B cell (primary cell): ENCODE measurements around the gene PTPRG. TPM values are rescaled to one million over a fixed set of nuclear protein-coding genes. Genes with fewer than 3 reads are reported as not detected.

Experiments used
- ATAC-seq: fragments of 200-7000 bp; cut with Tn5 transposase; one replicate; pipeline ENCODE4 v1.10.0; 2021; ENCODE audit warnings: low read depth, mild to moderate bottlenecking, moderate number of reproducible peaks, moderate library complexity
- CTCF ChIA-PET: fragments of 350-600 bp; sonication (Branson Sonifier 250); formaldehyde crosslinking; loops from one replicate; lab custom pipeline; 2021; ENCODE audit warnings: antibody characterized with exemption, inconsistent platforms; lab: Charles Lee
- POLR2A ChIA-PET: fragments of 350-600 bp; sonication (Branson Sonifier 250); formaldehyde crosslinking; loops from one replicate; lab custom pipeline; 2021; ENCODE audit warnings: antibody characterized with exemption; lab: Charles Lee
- DNase-seq: peaks from one replicate; pipeline ENCODE4 v3.0.0; 2013
- H2AFZ ChIP-seq: 2 replicates; pipeline ENCODE4 v1.6.1; 2012; ENCODE audit warnings: mild to moderate bottlenecking, low read depth, low read length; ENCODE audit not compliant: insufficient read depth, poor library complexity, severe bottlenecking
- H3K27ac ChIP-seq, 2 donors: 1 replicate in 1 of 2; 2 replicates in 1 of 2; pipeline ENCODE4 v1.5.1; 2012 to 2013; ENCODE audit warnings: low read length in 2 of 2, mild to moderate bottlenecking in 2 of 2, moderate library complexity in 1 of 2
- H3K27me3 ChIP-seq, 4 experiments: fragments of 200-600 bp in 1 of 4; sonication (generic) in 1 of 4; replicated peaks in 1 of 4; 1 replicate in 2 of 4; 2 replicates in 2 of 4; pipeline versions ENCODE4 v1.6.1 to v1.7.0; 2013 to 2016; ENCODE audit warnings: low read length in 3 of 4, mild to moderate bottlenecking in 2 of 4, mixed read lengths in 1 of 4, moderate library complexity in 1 of 4; ENCODE audit not compliant: insufficient read depth in 4 of 4, control insufficient read depth in 3 of 4; ENCODE audit errors: control extremely low read depth in 1 of 4
- H3K36me3 ChIP-seq, 2 experiments: replicated peaks in 1 of 2; 1 replicate in 1 of 2; 2 replicates in 1 of 2; pipeline versions ENCODE4 v1.6.1 to v1.7.1; 2013; ENCODE audit warnings: low read length in 1 of 2; ENCODE audit not compliant: insufficient read depth in 2 of 2, control insufficient read depth in 1 of 2; ENCODE audit errors: control extremely low read depth in 1 of 2, extremely low read depth in 1 of 2
- H3K4me1 ChIP-seq, 2 donors: fragments of 200-600 bp in 1 of 2; sonication (generic) in 1 of 2; 1 replicate in 1 of 2; 2 replicates in 1 of 2; pipeline versions ENCODE4 v1.5.1 to v1.6.1; 2013 to 2017; ENCODE audit warnings: low read length in 2 of 2; ENCODE audit not compliant: control insufficient read depth in 2 of 2, insufficient read depth in 2 of 2
- H3K4me2 ChIP-seq: replicated peaks from 2 replicates; pipeline ENCODE3; 2012; ENCODE audit warnings: mild to moderate bottlenecking, low read depth, low read length; ENCODE audit not compliant: poor library complexity, severe bottlenecking
- H3K4me3 ChIP-seq, 5 experiments: fragments of 200-600 bp in 1 of 5; sonication (generic) in 1 of 5; 1 replicate in 3 of 5; 2 replicates in 2 of 5; pipeline versions ENCODE4 v1.5.1 to v1.7.0; 2011 to 2016; ENCODE audit warnings: low read length in 4 of 5, mild to moderate bottlenecking in 4 of 5, low read depth in 2 of 5, control low read depth in 1 of 5, moderate library complexity in 1 of 5; ENCODE audit not compliant: insufficient read depth in 1 of 5; ENCODE audit errors: control extremely low read depth in 1 of 5, extremely low read depth in 1 of 5
- H3K79me2 ChIP-seq: fragments of 200-600 bp; sonication (generic); one replicate; pipeline ENCODE4 v1.6.0; 2016; ENCODE audit warnings: low read length; ENCODE audit not compliant: control insufficient read depth, insufficient read depth
- H3K9ac ChIP-seq: fragments of 200-600 bp; sonication (generic); 2 replicates; pipeline ENCODE4 v1.6.1; 2017; ENCODE audit warnings: mild to moderate bottlenecking, low read length, moderate library complexity
- H3K9me3 ChIP-seq, 3 donors: one replicate each; pipeline versions ENCODE4 v1.6.1 to v1.7.1; 2013; ENCODE audit warnings: low read length in 2 of 3; ENCODE audit not compliant: control insufficient read depth in 2 of 3, insufficient read depth in 1 of 3; ENCODE audit errors: control extremely low read depth in 1 of 3
- H4K20me1 ChIP-seq: 2 replicates; pipeline ENCODE4 v1.6.0; 2012; ENCODE audit warnings: mild to moderate bottlenecking, low read length; ENCODE audit not compliant: insufficient read depth, control insufficient read depth, poor library complexity, severe bottlenecking
- H3K27ac Mint-ChIP-seq: one replicate; pipeline ENCODE4 v1.8.0; 2021; ENCODE audit warnings: mixed read lengths
- H3K27me3 Mint-ChIP-seq: one replicate; pipeline ENCODE4 v1.8.0; 2021; ENCODE audit warnings: mixed read lengths
- H3K4me1 Mint-ChIP-seq: one replicate; pipeline ENCODE4 v1.8.0; 2021; ENCODE audit warnings: mixed read lengths
- H3K4me3 Mint-ChIP-seq: one replicate; pipeline ENCODE4 v1.8.0; 2021; ENCODE audit warnings: mixed read lengths
- H3K9me3 Mint-ChIP-seq: one replicate; pipeline ENCODE4 v1.8.0; 2022; ENCODE audit warnings: mixed read lengths; ENCODE audit not compliant: insufficient read depth
- EZH2 ChIP-seq: IDR thresholded peaks from 2 replicates; pipeline ENCODE4 v1.6.1; 2012; ENCODE audit warnings: borderline replicate concordance, low read depth, mild to moderate bottlenecking, moderate library complexity, low read length; ENCODE audit not compliant: insufficient read depth, poor library complexity, severe bottlenecking
- whole genome bisulfite sequencing: methylation state at CpG from one replicate; pipeline ENCODE4 v1.1.5; 2013; ENCODE audit warnings: missing lambda C conversion rate; ENCODE audit not compliant: insufficient coverage; 5-methylcytosine and 5-hydroxymethylcytosine counted together
- intact Hi-C: fragments of 100-400 bp; cut with micrococcal nuclease; formaldehyde crosslinking; loops from one replicate; pipeline ENCODE4 v1.10.0; 2022
- polyA plus RNA-seq: library from polyadenylated mRNA; depleted of rRNA; stranded (reverse); fragments of >200 nt; gene quantifications from 2 replicates; pipeline ENCODE4 v1.2.3, GENCODE V29; 2012
- total RNA-seq, 2 donors: library from RNA; stranded (reverse); fragments of 120-200 nt in 1 of 2; gene quantifications; 1 replicate in 1 of 2; 2 replicates in 1 of 2; pipeline versions ENCODE4 v1.2.3 to v1.2.4, GENCODE V29; 2013 to 2022
- TF ChIP-seq, protein P1 (sequence below): fragments of 200-600 bp; IDR thresholded peaks from one replicate; pipeline ENCODE4 v1.8.0; 2022; ENCODE audit warnings: antibody characterized with exemption, mild to moderate bottlenecking

Gene PTPRG
- total and polyA plus RNA-seq, 2 donors (not counting 1 experiment from before 2014, with no cell fraction given): 0.12 to 1.3 TPM

DNA sequence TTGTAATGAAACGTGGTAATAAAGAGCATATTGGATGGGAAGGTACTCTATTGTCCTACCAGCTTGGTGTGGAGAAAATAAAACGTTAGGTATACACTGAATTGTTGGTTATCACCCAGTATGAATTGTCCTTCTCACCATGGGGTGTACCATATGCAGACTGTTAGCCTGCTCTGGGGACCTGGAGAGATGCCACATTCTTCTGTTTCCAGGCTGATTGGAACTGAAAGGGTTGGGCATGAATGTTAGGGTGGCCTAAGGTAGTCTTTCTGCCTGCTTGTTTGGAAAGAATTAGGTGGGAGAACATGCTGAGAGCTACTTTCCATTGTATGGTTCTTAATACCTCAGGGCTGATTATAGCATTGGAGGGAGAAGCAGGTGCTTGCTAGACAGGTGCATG is 340.6 kb downstream of the PTPRG start:
- DNase-seq: no peak
- Histone ChIP-seq H3K27ac (no peak overlapping the region), H3K79me2 (no peaks in the 10 kb centered on the region), H3K4me2 (no peak overlapping the region), H3K4me1 (no peaks in the 10 kb centered on the region), H3K36me3 (no peaks in the 10 kb centered on the region), H3K4me3 (no peak overlapping the region), H3K27me3 (no peaks in the 10 kb centered on the region), H2AFZ (no peak overlapping the region), H3K9me3 (no peaks in the 10 kb centered on the region), H3K9ac (no peak overlapping the region), H4K20me1 (no peaks in the 10 kb centered on the region)
- no peak for ATAC-seq
- no CpG with 5 or more reads among the region's 2 CpGs for WGBS
- Mint-ChIP-seq H3K9me3 (no peaks in the 10 kb centered on the region), H3K27me3 (peaks cover 3% of the 10 kb centered on the region), H3K27ac (no peak overlapping the region), H3K4me3 (no peak overlapping the region), H3K4me1 (no peaks in the 10 kb centered on the region)
- no peak for TF ChIP-seq EZH2
- TF ChIP-seq, protein P1, sequence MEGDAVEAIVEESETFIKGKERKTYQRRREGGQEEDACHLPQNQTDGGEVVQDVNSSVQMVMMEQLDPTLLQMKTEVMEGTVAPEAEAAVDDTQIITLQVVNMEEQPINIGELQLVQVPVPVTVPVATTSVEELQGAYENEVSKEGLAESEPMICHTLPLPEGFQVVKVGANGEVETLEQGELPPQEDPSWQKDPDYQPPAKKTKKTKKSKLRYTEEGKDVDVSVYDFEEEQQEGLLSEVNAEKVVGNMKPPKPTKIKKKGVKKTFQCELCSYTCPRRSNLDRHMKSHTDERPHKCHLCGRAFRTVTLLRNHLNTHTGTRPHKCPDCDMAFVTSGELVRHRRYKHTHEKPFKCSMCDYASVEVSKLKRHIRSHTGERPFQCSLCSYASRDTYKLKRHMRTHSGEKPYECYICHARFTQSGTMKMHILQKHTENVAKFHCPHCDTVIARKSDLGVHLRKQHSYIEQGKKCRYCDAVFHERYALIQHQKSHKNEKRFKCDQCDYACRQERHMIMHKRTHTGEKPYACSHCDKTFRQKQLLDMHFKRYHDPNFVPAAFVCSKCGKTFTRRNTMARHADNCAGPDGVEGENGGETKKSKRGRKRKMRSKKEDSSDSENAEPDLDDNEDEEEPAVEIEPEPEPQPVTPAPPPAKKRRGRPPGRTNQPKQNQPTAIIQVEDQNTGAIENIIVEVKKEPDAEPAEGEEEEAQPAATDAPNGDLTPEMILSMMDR: no peak
- ChIA-PET CTCF (no interaction called here), POLR2A (no interaction called here)
- intact Hi-C loops: no loop called here

- Histone ChIP-seq H3K4me3 (no peak overlapping the region), H3K36me3 (no peaks in the 10 kb centered on the region), H3K4me2 (no peak overlapping the region), H3K27ac (no peak overlapping the region), H3K79me2 (no peaks in the 10 kb centered on the region), H3K9ac (no peak overlapping the region), H3K27me3 (no peaks in the 10 kb centered on the region), H4K20me1 (no peaks in the 10 kb centered on the region), H3K4me1 (no peaks in the 10 kb centered on the region), H2AFZ (no peak overlapping the region), H3K9me3 (no peaks in the 10 kb centered on the region)
- H3K27ac Mint-ChIP-seq: no peak overlapping the region
- H3K4me3 Mint-ChIP-seq: no peak overlapping the region
- ChIA-PET POLR2A (no interaction called here), CTCF (no interaction called here)
- no peaks in the 10 kb centered on the region for H3K9me3 Mint-ChIP-seq
- H3K27me3 Mint-ChIP-seq: peaks cover 3% of the 10 kb centered on the region
- DNase-seq (no peak), ATAC-seq (no peak)
- intact Hi-C loops: no loop called here
- WGBS: 90% methylated on average over 9 of the region's 9 CpGs
- H3K4me1 Mint-ChIP-seq: no peaks in the 10 kb centered on the region
- no peak for TF ChIP-seq EZH2
- TF ChIP-seq, protein P1: no peak
These were observed 341.7 kb downstream of the PTPRG start for GRCh38 chr3:61903074-61903473.
